K562 (cell line): ENCODE data around the gene CDH2. TPM values are rescaled to one million over a fixed set of nuclear protein-coding genes. Genes with fewer than 3 reads are reported as not detected.

Experiments used
- ATAC-seq: fragments of 200-7000 bp; cut with Tn5 transposase; 3 replicates; pipeline ENCODE4 v1.9.1; 2020; ENCODE audit warnings: moderate library complexity
- BruUV-seq: library from RNA; stranded (reverse); fragments of 400-500 nt; replicated peaks from 2 replicates; lab custom pipeline; 2021; lab: Mats Ljungman, UMichigan
- CTCF ChIA-PET: fragments of 300-600 bp; formaldehyde crosslinking; extraction: SDS; loops from one replicate; lab custom pipeline; 2021; ENCODE audit warnings: low intra/inter-chr PET ratio; lab: Yijun Ruan, JAX
- POLR2A ChIA-PET: fragments of 300-600, 350-650 bp; sonication (Branson Sonifier 250); formaldehyde crosslinking; extraction: SDS; loops from one replicate; lab custom pipeline; 2021; ENCODE audit warnings: antibody characterized with exemption, inconsistent platforms; lab: Yijun Ruan, JAX
- DNase-seq, 4 experiments: peaks; one replicate each; pipeline versions ENCODE4 v3.0.0 to v3.0.0-alpha.2; 2011 to 2018; ENCODE audit warnings: low spot score in 3 of 4, mixed read lengths in 3 of 4; ENCODE audit errors: extremely low read depth in 1 of 4
- FAIRE-seq: peaks from 2 replicates; lab custom pipeline; 2011; peaks lifted over from hg19 to GRCh38; lab: Jason Lieb, UNC
- H2AFZ ChIP-seq: 2 replicates; pipeline ENCODE4 v1.6.0; 2011; ENCODE audit warnings: low read depth, low read length, control low read depth, inconsistent platforms
- H3K27ac ChIP-seq: fragments of 200-600 bp; 3 replicates; pipeline ENCODE4 v1.8.0; 2011; ENCODE audit warnings: low read depth, mild to moderate bottlenecking, control low read depth, inconsistent platforms, low read length, moderate library complexity, mixed read lengths; ENCODE audit errors: extremely low read depth
- H3K27me3 ChIP-seq, 2 experiments: fragments of 300-600 bp in 1 of 2; 2 replicates in 1 of 2; 3 replicates in 1 of 2; pipeline versions ENCODE4 v1.6.0 to v1.8.0; 2011; ENCODE audit warnings: inconsistent platforms in 2 of 2, low read length in 2 of 2, mild to moderate bottlenecking in 1 of 2, mixed read lengths in 1 of 2, moderate library complexity in 1 of 2; ENCODE audit not compliant: control insufficient read depth in 2 of 2, insufficient read depth in 2 of 2
- H3K36me3 ChIP-seq: fragments of 300-600 bp; 3 replicates; pipeline ENCODE4 v1.8.0; 2011; ENCODE audit warnings: mild to moderate bottlenecking, low read length, inconsistent platforms; ENCODE audit not compliant: control insufficient read depth, insufficient read depth
- H3K4me1 ChIP-seq, 2 experiments: fragments of 200-600 bp in 1 of 2; replicated peaks in 1 of 2; 2 replicates in 1 of 2; 3 replicates in 1 of 2; pipeline versions ENCODE4 v1.5.1 to v1.8.0; 2011; ENCODE audit warnings: inconsistent platforms in 2 of 2, low read length in 2 of 2, mild to moderate bottlenecking in 1 of 2, mixed read lengths in 1 of 2, moderate library complexity in 1 of 2; ENCODE audit not compliant: control insufficient read depth in 2 of 2, insufficient read depth in 2 of 2
- H3K4me2 ChIP-seq: 2 replicates; pipeline ENCODE4 v1.6.1; 2011; ENCODE audit warnings: low read length, control low read depth, inconsistent platforms, mixed read lengths; ENCODE audit not compliant: insufficient read depth
- H3K4me3 ChIP-seq: fragments of 200-600 bp; sonication (generic), shearing (Covaris generic); 2 replicates; pipeline ENCODE4 v1.5.1; 2016; ENCODE audit warnings: control low read depth, inconsistent platforms
- H3K79me2 ChIP-seq: fragments of 200-600 bp; 3 replicates; pipeline ENCODE4 v1.8.0; 2011; ENCODE audit warnings: low read length, inconsistent platforms; ENCODE audit not compliant: control insufficient read depth, insufficient read depth
- H3K9ac ChIP-seq, 2 experiments: 2 replicates each; pipeline versions ENCODE4 v1.6.0 to v1.6.1; 2011; ENCODE audit warnings: low read depth in 2 of 2, low read length in 2 of 2, control low read depth in 1 of 2, inconsistent platforms in 1 of 2, mild to moderate bottlenecking in 1 of 2, mixed read lengths in 1 of 2; ENCODE audit not compliant: insufficient read depth in 1 of 2
- H3K9me1 ChIP-seq: one replicate; pipeline ENCODE4 v1.6.0; 2011; ENCODE audit warnings: inconsistent platforms, mild to moderate bottlenecking, low read length, moderate library complexity; ENCODE audit not compliant: control insufficient read depth, insufficient read depth
- H3K9me3 ChIP-seq: replicated peaks from 2 replicates; pipeline ENCODE4 v1.5.1; 2011; ENCODE audit warnings: low read depth, low read length, inconsistent platforms; ENCODE audit not compliant: control insufficient read depth, insufficient read depth
- H4K20me1 ChIP-seq: replicated peaks from 2 replicates; pipeline ENCODE4 v1.6.1; 2011; ENCODE audit warnings: low read length, inconsistent platforms, mixed read lengths; ENCODE audit not compliant: control insufficient read depth, insufficient read depth
- ESRRB ChIP-seq: fragments of 250-450 bp; sonication (Bioruptor Pico); IDR thresholded peaks from 2 replicates; pipeline ENCODE4 v1.5.0; 2020; ENCODE audit warnings: mild to moderate bottlenecking, moderate library complexity, borderline replicate concordance
- HOXB6 ChIP-seq: fragments of 250-450 bp; sonication (Bioruptor Pico); IDR thresholded peaks from 2 replicates; pipeline ENCODE4 v1.5.1; 2022; ENCODE audit warnings: mild to moderate bottlenecking, borderline replicate concordance
- IFI16 ChIP-seq: fragments of 250-450 bp; sonication (Bioruptor Pico); IDR thresholded peaks from 2 replicates; pipeline ENCODE4 v2.1.2; 2022; ENCODE audit warnings: mild to moderate bottlenecking, inconsistent platforms
- KDM2B ChIP-seq: fragments of 250-450 bp; sonication (Bioruptor Pico); IDR thresholded peaks from 2 replicates; pipeline ENCODE4 v1.8.0; 2021; ENCODE audit warnings: mild to moderate bottlenecking, moderate library complexity
- STAG1 ChIP-seq: sonication (generic); formaldehyde crosslinking; IDR thresholded peaks from 2 replicates; pipeline ENCODE4 v1.5.0; 2020; ENCODE audit warnings: missing genetic modification reagents, borderline replicate concordance
- THRA ChIP-seq: fragments of 450-650 bp; IDR thresholded peaks from 2 replicates; pipeline ENCODE4 v1.6.1; 2017; ENCODE audit warnings: mild to moderate bottlenecking, moderate library complexity
- ZNF561 ChIP-seq: fragments of 450-650 bp; formaldehyde crosslinking; conservative IDR thresholded peaks from 2 replicates; pipeline ENCODE4 v1.4.0; 2020; ENCODE audit warnings: mild to moderate bottlenecking, moderate library complexity
- ZNF586 ChIP-seq: fragments of 450-650 bp; formaldehyde crosslinking; conservative IDR thresholded peaks from 2 replicates; pipeline ENCODE4 v1.4.0; 2020; ENCODE audit warnings: mild to moderate bottlenecking, moderate library complexity
- in situ Hi-C: fragments of 300-500 bp; cut with MboI; formaldehyde crosslinking; loops from 4 replicates; pipeline ENCODE4 v1.15.0; 2018; ENCODE audit warnings: inconsistent platforms, mixed read lengths
- intact Hi-C: fragments of 100-400 bp; cut with micrococcal nuclease; formaldehyde crosslinking; loops from 2 replicates; pipeline ENCODE4 v1.14.2; 2022
- polyA plus RNA-seq, 8 experiments: library from polyadenylated mRNA; depleted of rRNA in 4 of 8; stranded (reverse) in 5 of 8; unstranded in 3 of 8; fragments of >200 nt; fragmentation: Nextera tagmentation in 2 of 8; fragmentation: Illumina TruSeq in 1 of 8; extraction: Ambion mirVana in 2 of 8; extraction: Trizol in 1 of 8; gene quantifications; 2 replicates each; pipeline versions ENCODE4 v1.2.1 to v1.2.3, GENCODE V29; 2011 to 2014; ENCODE audit warnings: inconsistent platforms in 1 of 8, missing spikeins in 1 of 8
- total RNA-seq, 7 experiments: library from RNA; depleted of rRNA in 6 of 7; stranded (reverse); fragments of >200 nt in 6 of 7; fragmentation: Illumina TruSeq in 2 of 7; extraction: Trizol in 2 of 7; gene quantifications; 2 replicates each; pipeline versions ENCODE4 v1.2.1 to v1.2.3, GENCODE V29; 2011 to 2021; ENCODE audit warnings: low replicate concordance in 1 of 7

CDH2 gene
- total and polyA plus RNA-seq, 9 of the 15 experiments (the other 6 are each of a cell fraction or from before 2014, with no cell fraction given): 0.04 TPM; not detected in 8

GRCh38 chr18:27983780-27984179 is 193.2 kb downstream of the CDH2 start:
- no TSS peak for BruUV-seq
- in situ Hi-C loops: no loop called here
- no peak for FAIRE-seq

More at GRCh38 chr18:27983780-27984179, 193.2 kb downstream of the CDH2 start:
- H3K9me3 ChIP-seq: no peaks in the 10 kb centered on the region; the same call in 1 of the 2 replicates
- no peak overlapping the region for H3K27ac ChIP-seq
- no peaks in the 10 kb centered on the region for H3K9me1 ChIP-seq
- no peaks in the 10 kb centered on the region for H3K27me3 ChIP-seq
- ChIA-PET CTCF (no interaction called here), POLR2A (no interaction called here)
- H3K36me3 ChIP-seq: no peaks in the 10 kb centered on the region
- H3K9ac ChIP-seq: no peak overlapping the region
- ATAC-seq (no peak), DNase-seq (no peak)
- H3K4me1 ChIP-seq: no peaks in the 10 kb centered on the region
- no peak overlapping the region for H3K4me3 ChIP-seq
- no peak overlapping the region for H3K4me2 ChIP-seq
- H4K20me1 ChIP-seq: no peaks in the 10 kb centered on the region
- no peak overlapping the region for H2AFZ ChIP-seq
- no peaks in the 10 kb centered on the region for H3K79me2 ChIP-seq
- intact Hi-C loops: no loop called here
- TF ChIP-seq ZNF586 (CRISPR knock-in tag): no peak
- TF ChIP-seq STAG1: no peak
- TF ChIP-seq KDM2B (CRISPR knock-in tag): no peak
- no peak for TF ChIP-seq HOXB6 (CRISPR knock-in tag)
- TF ChIP-seq THRA: no peak
- TF ChIP-seq ESRRB (CRISPR knock-in tag): no peak
- no peak for TF ChIP-seq IFI16 (CRISPR knock-in tag)
- no peak for TF ChIP-seq ZNF561 (CRISPR knock-in tag)
- TF ChIP-seq, all 486 proteins: peak for 0
